GM18526 (cell line): Measurements from ENCODE around the gene SLC4A9.

ENCODE experiments used
- POLR2A ChIP-seq: IDR thresholded peaks from 3 replicates; pipeline ENCODE4 v1.6.1; 2011; ENCODE audit not compliant: insufficient read length; ENCODE audit errors: extremely low read depth

The SLC4A9 gene

GRCh38 chr5:140360101-140360500, at the start of gene SLC4A9:
TSS of gene SLC4A9 (plus strand) at chr5:140360194. CDS start at chr5:140360237, 43 bp downstream.
- TF ChIP-seq POLR2A, result no peak

- no peak for TF ChIP-seq POLR2A
These were observed 49.6 kb upstream of the SLC4A9 start for GRCh38 chr5:140310434-140310833.

GRCh38 chr5:140311011-140311467, 49.0 kb upstream of the SLC4A9 start:
- TF ChIP-seq POLR2A, result no peak

GRCh38 chr5:140312067-140312790, 47.8 kb upstream of the SLC4A9 start:
- TF ChIP-seq POLR2A, result no peak

GRCh38 chr5:140312791-140313189, 47.2 kb upstream of the SLC4A9 start:
- TF ChIP-seq POLR2A, result no peak

- no peak for TF ChIP-seq POLR2A
These were observed 42.1 kb upstream of the SLC4A9 start for GRCh38 chr5:140317859-140318258.

GRCh38 chr5:140318792-140319191, 41.2 kb upstream of the SLC4A9 start:
- TF ChIP-seq POLR2A, result no peak

- no peak for TF ChIP-seq POLR2A
These were observed 40.2 kb upstream of the SLC4A9 start for GRCh38 chr5:140319833-140320232.

GRCh38 chr5:140321796-140322195, 38.2 kb upstream of the SLC4A9 start:
- TF ChIP-seq POLR2A, result no peak

GRCh38 chr5:140322751-140323731, 37.0 kb upstream of the SLC4A9 start:
- TF ChIP-seq POLR2A, result no peak

GRCh38 chr5:140324041-140324600, 35.9 kb upstream of the SLC4A9 start:
- TF ChIP-seq POLR2A, result no peak

- TF ChIP-seq POLR2A, result no peak
These were observed 35.3 kb upstream of the SLC4A9 start for GRCh38 chr5:140324617-140325241.

GRCh38 chr5:140325486-140325885, 34.5 kb upstream of the SLC4A9 start:
- no peak for TF ChIP-seq POLR2A

- TF ChIP-seq POLR2A, result no peak
These were observed 32.4 kb upstream of the SLC4A9 start for GRCh38 chr5:140327589-140327988.
